Skeletal muscle tissue (tissue), 4 donors: Measurements from ENCODE around the gene CFDP1. TPM values are rescaled to one million over a fixed set of nuclear protein-coding genes. Genes with fewer than 3 reads are reported as not detected.

Experiments
- H3K27ac ChIP-seq: one replicate; pipeline ENCODE4 v1.7.0; 2013; ENCODE audit warnings: mild to moderate bottlenecking, low read depth, low read length, inconsistent platforms
- H3K27me3 ChIP-seq, 3 donors: one replicate each; pipeline ENCODE4 v1.7.0; 2013; ENCODE audit warnings: low read length in 3 of 3; ENCODE audit not compliant: control insufficient read depth in 3 of 3, insufficient read depth in 3 of 3
- H3K36me3 ChIP-seq, 3 donors: one replicate each; pipeline ENCODE4 v1.7.0; 2013; ENCODE audit warnings: low read length in 3 of 3; ENCODE audit not compliant: control insufficient read depth in 3 of 3, insufficient read depth in 3 of 3
- H3K4me1 ChIP-seq, 3 donors: one replicate each; pipeline ENCODE4 v1.7.0; 2013; ENCODE audit warnings: low read length in 3 of 3, mild to moderate bottlenecking in 3 of 3; ENCODE audit not compliant: control insufficient read depth in 3 of 3, insufficient read depth in 3 of 3
- H3K4me3 ChIP-seq, 3 donors: one replicate each; pipeline ENCODE4 v1.7.0; 2013; ENCODE audit warnings: low read length in 3 of 3
- H3K9ac ChIP-seq, 3 donors: one replicate each; pipeline ENCODE4 v1.7.0; 2013; ENCODE audit warnings: low read length in 3 of 3, mild to moderate bottlenecking in 3 of 3, moderate library complexity in 2 of 3, low read depth in 1 of 3
- H3K9me3 ChIP-seq, 3 donors: one replicate each; pipeline ENCODE4 v1.7.0; 2013; ENCODE audit warnings: low read length in 3 of 3; ENCODE audit not compliant: control insufficient read depth in 3 of 3
- total RNA-seq: library from RNA; depleted of rRNA; stranded (reverse); fragments of >200 nt; gene quantifications from one replicate; pipeline ENCODE4 v1.2.3, GENCODE V29; 2014
- donor health status: Osteomylitis.

Gene CFDP1
- total RNA-seq, 1 donor from 2014 or later, result 49.6 TPM

DNA sequence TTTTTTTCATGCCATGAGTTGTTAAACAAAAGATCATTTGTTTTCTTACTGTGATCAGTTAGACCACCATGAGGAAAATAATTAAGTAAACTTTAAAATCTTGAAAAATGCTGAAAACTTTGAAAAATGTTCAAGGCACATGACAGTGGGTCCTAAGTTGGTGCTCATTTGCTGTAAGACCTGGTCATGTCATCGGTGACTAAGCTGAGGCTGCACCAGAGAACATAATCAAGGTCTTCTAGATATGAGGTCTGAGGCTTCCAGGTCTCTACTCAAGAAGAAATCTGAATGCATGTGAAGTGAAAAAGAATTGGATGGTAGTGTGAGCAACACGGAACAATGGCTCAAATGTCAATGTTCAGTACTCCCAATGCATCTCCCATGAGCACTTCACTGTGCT, 87.6 kb downstream of the CFDP1 start:
- no peaks in the 10 kb centered on the region for H3K36me3 ChIP-seq
- H3K27ac ChIP-seq, result no peak overlapping the region
- H3K4me1 ChIP-seq, result peaks cover 9 to 25% (median 13%) of the 10 kb centered on the region in 3 donors
- no peaks in the 10 kb centered on the region for H3K9me3 ChIP-seq
- no peak overlapping the region for H3K4me3 ChIP-seq
- no peaks in the 10 kb centered on the region for H3K27me3 ChIP-seq
- H3K9ac ChIP-seq, result no peak overlapping the region

DNA sequence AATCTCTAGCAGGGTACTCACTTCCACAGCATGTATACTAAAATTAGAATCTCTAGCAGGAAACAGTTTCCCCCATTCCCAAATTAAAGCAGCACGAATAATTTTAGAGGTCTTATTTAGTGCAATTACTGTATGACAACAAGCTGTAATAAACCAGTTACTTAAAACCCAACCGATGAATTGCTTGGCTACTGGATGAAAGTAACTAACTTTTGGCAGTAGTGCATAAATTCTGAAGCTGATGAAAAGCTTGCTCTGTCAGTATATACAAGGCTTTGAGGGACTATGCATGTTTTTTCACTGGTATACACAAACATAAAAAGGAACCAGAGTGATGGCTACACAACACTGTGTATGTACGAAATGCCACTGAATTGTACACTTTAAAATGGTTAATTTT, 89.4 kb downstream of the CFDP1 start:
- no peak overlapping the region for H3K27ac ChIP-seq
- H3K27me3 ChIP-seq, result no peaks in the 10 kb centered on the region

DNA sequence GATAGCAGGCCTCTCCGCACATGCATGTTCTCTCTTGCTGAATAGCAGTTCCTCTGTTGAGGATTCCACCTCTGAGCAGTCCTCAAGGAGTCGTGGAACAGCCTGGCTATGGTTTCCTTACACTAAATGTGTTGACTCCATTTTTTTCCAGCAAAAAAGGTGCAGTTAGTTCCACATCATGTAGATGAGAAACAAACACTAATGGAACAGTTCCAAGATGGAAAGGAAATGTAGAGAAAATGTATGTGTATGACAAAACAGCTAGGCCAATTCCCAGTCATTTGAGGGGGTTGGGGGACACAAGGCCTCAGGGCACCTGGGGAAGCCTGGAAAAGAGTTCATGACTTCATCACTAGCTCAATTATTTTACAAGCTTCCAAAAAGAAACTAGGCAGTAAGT, 90.0 kb downstream of the CFDP1 start:
- H3K36me3 ChIP-seq, result no peaks in the 10 kb centered on the region
- H3K27me3 ChIP-seq, result no peaks in the 10 kb centered on the region
- H3K9ac ChIP-seq, result no peak overlapping the region
- no peak overlapping the region for H3K27ac ChIP-seq
- H3K9me3 ChIP-seq, result no peaks in the 10 kb centered on the region
- peaks cover 9 to 26% (median 13%) of the 10 kb centered on the region in 3 donors for H3K4me1 ChIP-seq
- H3K4me3 ChIP-seq, result no peak overlapping the region

More for the DNA sequence above, 89.4 kb downstream of the CFDP1 start:
- H3K4me1 ChIP-seq, result peaks cover 9 to 26% (median 13%) of the 10 kb centered on the region in 3 donors
- no peaks in the 10 kb centered on the region for H3K9me3 ChIP-seq
- no peaks in the 10 kb centered on the region for H3K36me3 ChIP-seq
- no peak overlapping the region for H3K4me3 ChIP-seq
- H3K9ac ChIP-seq, result no peak overlapping the region

DNA sequence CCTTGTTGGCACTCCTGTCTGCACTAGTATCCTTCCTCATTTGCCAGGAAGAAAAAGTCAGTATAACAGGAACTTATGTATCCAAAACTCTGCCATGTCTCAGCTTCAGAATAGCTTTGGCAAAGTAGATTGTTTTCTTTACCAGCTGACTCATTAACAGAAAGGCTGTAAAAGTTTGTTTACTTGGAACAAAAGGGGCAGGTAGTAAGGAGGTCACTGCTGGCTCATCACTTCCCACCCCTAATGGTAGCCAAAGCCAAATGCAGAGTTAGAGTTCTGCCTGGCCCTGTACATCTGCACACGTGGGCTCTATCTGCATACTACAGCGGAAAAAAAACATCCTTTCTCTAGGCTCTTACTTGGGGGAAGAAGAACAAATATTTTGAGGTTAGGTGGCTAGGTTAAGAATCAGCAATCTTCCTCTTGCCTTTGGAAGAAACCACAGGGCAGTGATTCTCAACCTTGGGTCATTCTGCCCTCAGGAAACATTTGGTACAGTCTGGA, 90.9 kb downstream of the CFDP1 start:
- Histone ChIP-seq H3K4me1 (peaks cover 9 to 26% (median 13%) of the 10 kb centered on the region in 3 donors), H3K27ac (peak overlapping the region; percentile 67), H3K4me3 (no peak overlapping the region), H3K36me3 (no peaks in the 10 kb centered on the region), H3K9ac (no peak overlapping the region), H3K9me3 (no peaks in the 10 kb centered on the region), H3K27me3 (no peaks in the 10 kb centered on the region)

DNA sequence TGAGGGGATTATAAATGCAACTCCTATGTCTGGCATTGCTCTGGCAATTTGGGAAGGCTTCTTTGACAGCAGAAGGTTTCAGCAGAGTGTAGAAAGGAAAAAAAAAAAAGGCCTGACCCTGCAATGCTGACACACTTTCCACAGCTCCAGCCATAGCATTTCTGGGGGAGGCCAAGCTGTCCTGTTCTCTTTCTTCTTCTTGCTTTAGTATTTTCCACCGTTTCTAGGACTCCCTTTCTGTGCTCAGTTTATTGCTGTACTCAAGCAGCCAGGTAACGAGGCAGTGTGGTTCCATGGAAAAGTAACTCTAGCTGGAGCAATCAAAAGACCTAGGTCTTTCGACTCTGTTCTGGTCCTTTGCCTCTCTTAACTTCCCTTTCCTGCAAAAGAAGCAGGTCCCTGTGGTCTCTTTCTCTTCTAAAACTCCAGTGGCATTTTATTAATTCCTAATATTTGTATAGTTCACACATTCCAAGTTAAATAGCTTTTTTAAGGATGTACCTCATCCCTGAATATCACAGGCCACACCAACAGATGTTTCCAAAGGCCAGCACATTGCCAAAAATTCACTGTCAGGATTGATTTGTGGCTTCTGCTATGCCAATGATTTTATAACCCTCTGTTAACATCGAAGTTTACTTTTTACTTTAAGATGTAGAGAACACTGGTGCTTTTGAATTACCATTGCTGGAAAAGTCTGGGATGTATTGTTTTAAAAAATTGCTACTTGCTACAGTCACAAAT, 91.6 kb downstream of the CFDP1 start:
- no peak overlapping the region for H3K4me3 ChIP-seq
- H3K27ac ChIP-seq, result peak overlapping the region; percentile 67
- no peak overlapping the region for H3K9ac ChIP-seq
- no peaks in the 10 kb centered on the region for H3K36me3 ChIP-seq
- H3K4me1 ChIP-seq, result peaks cover 9 to 26% (median 13%) of the 10 kb centered on the region in 3 donors
- no peaks in the 10 kb centered on the region for H3K27me3 ChIP-seq
- H3K9me3 ChIP-seq, result no peaks in the 10 kb centered on the region

DNA sequence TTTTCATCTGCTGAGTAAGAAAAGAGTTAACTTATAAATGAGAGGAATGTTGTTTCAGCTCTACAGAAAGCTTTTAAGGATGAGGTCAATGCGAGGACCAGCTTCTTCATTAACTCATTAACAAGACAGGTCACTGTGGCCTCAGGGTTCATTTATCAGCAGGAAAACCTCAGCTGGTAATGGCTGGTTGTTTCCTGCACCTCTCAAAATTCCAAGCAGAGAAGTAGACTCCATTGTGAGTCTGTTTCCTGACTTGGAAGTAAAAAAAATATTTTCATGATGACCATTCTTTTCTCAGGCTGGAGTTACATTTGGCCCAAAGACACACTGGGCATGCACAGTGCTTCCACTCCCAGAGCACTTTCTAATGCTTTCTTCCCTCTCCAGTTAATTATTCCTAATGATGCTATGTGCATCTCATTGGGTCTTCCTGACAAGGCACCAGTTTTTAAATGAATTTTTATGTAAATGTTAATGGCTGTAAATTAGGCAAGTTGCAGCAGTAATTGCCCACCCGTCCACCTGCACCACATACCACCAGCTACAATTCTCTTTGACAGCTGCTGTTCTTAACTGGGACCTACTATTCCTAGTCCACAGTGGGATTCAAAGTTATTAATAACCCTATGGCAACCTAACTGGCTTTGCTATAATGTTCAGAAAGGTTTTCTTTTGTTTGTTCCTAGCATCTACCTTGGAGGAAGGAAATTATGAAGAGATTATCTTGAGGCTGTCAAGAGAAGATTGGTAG, 92.4 kb downstream of the CFDP1 start:
- Histone ChIP-seq H3K27me3 (no peaks in the 10 kb centered on the region), H3K27ac (peak overlapping the region; percentile 67)

DNA sequence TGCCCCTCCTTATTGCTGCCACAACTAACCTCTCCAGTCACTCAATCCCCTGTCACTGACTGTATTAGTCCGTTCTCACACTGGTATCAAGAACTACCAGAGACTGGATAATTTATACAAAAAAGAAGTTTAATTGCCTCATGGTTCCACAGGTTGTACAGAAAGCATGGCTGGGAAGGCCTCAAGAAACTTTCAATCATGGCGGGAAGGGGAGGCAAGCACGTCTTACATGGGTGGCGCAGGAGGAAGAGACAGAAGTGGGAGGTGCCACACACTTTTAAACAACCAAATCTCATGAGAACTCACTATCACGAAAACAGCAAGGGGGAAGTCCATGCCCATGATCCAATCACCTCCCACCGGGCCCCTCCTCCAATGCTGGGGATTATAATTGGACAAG, 95.9 kb downstream of the CFDP1 start:
- Histone ChIP-seq H3K27ac (no peak overlapping the region), H3K27me3 (no peaks in the 10 kb centered on the region), H3K9ac (no peak overlapping the region)

More for the DNA sequence above, 92.4 kb downstream of the CFDP1 start:
- H3K9ac ChIP-seq, result no peak overlapping the region
- H3K36me3 ChIP-seq, result no peaks in the 10 kb centered on the region
- no peaks in the 10 kb centered on the region for H3K9me3 ChIP-seq
- peaks cover 9 to 26% (median 13%) of the 10 kb centered on the region in 3 donors for H3K4me1 ChIP-seq
- no peak overlapping the region for H3K4me3 ChIP-seq

DNA sequence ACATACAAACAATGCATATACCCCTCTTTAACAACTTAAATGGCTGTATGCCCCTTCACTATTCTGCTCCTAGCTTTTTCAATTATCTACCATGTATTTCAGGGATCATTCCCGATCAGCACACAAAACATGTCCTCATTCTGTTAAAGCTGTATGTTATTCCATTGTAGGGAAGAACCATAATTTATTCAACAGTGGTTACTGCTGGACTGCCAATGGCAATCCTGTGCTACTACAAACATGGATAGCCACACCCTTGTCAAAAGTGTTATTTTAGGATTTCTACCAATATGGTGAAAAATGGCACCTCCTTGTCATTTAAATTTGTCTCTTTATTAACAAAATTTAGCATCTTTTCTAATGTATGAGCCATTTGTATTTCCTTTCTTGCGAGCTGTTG, 96.8 kb downstream of the CFDP1 start:
- Histone ChIP-seq H3K4me1 (peaks cover 1 to 9% (median 2%) of the 10 kb centered on the region in 3 donors), H3K9ac (no peak overlapping the region), H3K4me3 (no peak overlapping the region), H3K27me3 (no peaks in the 10 kb centered on the region), H3K9me3 (no peaks in the 10 kb centered on the region), H3K36me3 (no peaks in the 10 kb centered on the region), H3K27ac (no peak overlapping the region)

More for the DNA sequence above, 95.9 kb downstream of the CFDP1 start:
- Histone ChIP-seq H3K36me3 (no peaks in the 10 kb centered on the region), H3K9me3 (no peaks in the 10 kb centered on the region), H3K4me3 (no peak overlapping the region), H3K4me1 (peaks cover 7 to 18% (median 9%) of the 10 kb centered on the region in 3 donors)

DNA sequence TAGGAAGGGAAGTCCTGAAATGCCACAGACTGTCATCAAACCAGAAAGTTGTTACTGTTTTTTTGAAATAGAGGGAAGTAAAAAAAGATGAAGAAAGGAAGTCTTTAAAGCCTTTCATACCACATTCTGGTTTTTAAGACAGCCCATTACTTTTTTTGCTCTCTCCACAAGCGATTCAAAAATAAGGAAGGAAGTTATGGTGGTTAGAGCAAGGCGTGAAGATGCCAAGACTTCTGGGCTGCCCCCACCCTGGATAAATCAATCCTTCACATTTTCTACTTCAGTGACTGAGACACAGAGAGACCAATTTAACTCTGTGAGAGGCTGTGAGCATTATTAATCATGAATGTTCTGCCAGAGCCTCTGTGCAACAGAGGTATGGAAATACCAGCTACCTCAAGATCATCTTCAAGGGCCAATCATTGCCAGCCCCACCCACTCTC, 99.6 kb downstream of the CFDP1 start:
- Histone ChIP-seq H3K36me3 (no peaks in the 10 kb centered on the region), H3K4me1 (no peaks in the 10 kb centered on the region), H3K9ac (no peak overlapping the region), H3K4me3 (no peak overlapping the region), H3K9me3 (no peaks in the 10 kb centered on the region), H3K27ac (no peak overlapping the region), H3K27me3 (no peaks in the 10 kb centered on the region)

DNA sequence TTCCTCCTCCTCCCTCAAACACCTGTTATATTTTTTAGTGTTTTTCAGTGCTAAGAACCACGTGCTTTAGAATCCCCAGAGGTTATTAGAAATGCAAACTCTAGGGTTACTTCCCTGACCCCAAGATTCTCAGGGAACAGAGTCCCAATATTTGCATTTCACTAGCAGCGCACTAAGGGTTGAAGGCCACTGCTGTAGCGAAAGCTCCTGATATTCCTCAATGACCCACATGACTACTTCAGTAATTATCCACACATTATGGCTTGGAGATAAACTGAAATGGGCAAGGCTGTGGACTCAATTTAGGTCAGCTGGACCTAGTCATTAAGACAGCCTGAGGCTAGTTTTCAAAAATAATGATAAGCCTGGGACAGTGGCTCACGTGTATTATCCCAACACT, 103.4 kb downstream of the CFDP1 start:
- Histone ChIP-seq H3K36me3 (peaks cover 0 to 4% (median 0%) of the 10 kb centered on the region in 3 donors), H3K9ac (no peak overlapping the region), H3K4me1 (no peaks in the 10 kb centered on the region), H3K27ac (no peak overlapping the region), H3K9me3 (no peaks in the 10 kb centered on the region), H3K4me3 (no peak overlapping the region), H3K27me3 (no peaks in the 10 kb centered on the region)
